ENCODE results near the gene ACSL1. TPM values are rescaled to one million over a fixed set of nuclear protein-coding genes. Genes with fewer than 3 reads are reported as not detected.

The ACSL1 gene
- total and polyA plus RNA-seq, 2 experiments from 2014 or later, result 15.4 to 16.8 TPM

DNA sequence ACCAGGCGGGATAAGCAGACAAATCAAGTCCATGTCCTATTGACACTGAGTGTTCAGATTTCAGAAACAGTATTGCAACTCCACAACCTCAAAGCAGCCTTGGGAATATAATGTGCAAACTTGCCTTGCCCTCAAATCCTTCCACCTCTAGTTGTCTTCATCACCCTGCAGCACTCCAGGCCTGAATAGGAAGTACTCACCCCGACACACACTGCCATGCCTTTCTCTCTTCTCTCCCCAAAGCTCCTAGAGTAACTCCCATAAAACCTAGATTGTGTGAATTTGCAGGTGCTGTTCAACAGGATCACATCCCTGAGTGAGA is 19.6 kb downstream of the ACSL1 start:
- TF ChIP-seq EZH2 (IDR thresholded peaks at IDR 0.05; ENCODE audit: insufficient read depth, poor library complexity, severe bottlenecking), result no peak
- no peak for TF ChIP-seq EZH2phosphoT487 (IDR thresholded peaks at IDR 0.05; ENCODE audit: insufficient read depth, low read depth)
- no peak overlapping the region for H3K4me3 ChIP-seq
- no peak overlapping the region for H3K4me2 ChIP-seq (ENCODE audit: unreplicated experiment)
- H2AFZ ChIP-seq, result no peak overlapping the region
- no peaks in the 10 kb centered on the region for H3K9me2 ChIP-seq (ENCODE audit: insufficient read depth)
- H3K79me2 ChIP-seq (ENCODE audit: insufficient read depth), result peaks cover 4% of the 10 kb centered on the region
- in situ Hi-C loops (cut with MboI), result no loop called here
- H3K9me3 ChIP-seq (ENCODE audit: low read depth), result no peaks in the 10 kb centered on the region
- no peak overlapping the region for H3K9ac ChIP-seq
- H4K20me1 ChIP-seq (ENCODE audit: insufficient read depth), result 0 out of 2 replicates have a peak, but pooled peaks cover 6% of the 10 kb centered on the region
- H3K27ac ChIP-seq, result no peak overlapping the region
- no peaks in the 10 kb centered on the region for H3K36me3 ChIP-seq (ENCODE audit: low read depth)
- H3K27me3 ChIP-seq (replicated peaks; ENCODE audit: insufficient read depth), result no peaks in the 10 kb centered on the region
- peaks cover 24% of the 10 kb centered on the region for H3K4me1 ChIP-seq (ENCODE audit: insufficient read depth)
- DNase-seq, result no peak
- 99 to 100% methylated on average over 2 of the region's 2 CpGs for WGBS, 2 experiments (ENCODE audit: low coverage in 1 of 2, low lambda C conversion rate in 2 of 2, missing lambda C conversion rate in 2 of 2)
- H3F3A ChIP-seq (ENCODE audit: insufficient read depth), result peaks cover 6% of the 10 kb centered on the region; the same call in 1 of the 2 replicates

DNA sequence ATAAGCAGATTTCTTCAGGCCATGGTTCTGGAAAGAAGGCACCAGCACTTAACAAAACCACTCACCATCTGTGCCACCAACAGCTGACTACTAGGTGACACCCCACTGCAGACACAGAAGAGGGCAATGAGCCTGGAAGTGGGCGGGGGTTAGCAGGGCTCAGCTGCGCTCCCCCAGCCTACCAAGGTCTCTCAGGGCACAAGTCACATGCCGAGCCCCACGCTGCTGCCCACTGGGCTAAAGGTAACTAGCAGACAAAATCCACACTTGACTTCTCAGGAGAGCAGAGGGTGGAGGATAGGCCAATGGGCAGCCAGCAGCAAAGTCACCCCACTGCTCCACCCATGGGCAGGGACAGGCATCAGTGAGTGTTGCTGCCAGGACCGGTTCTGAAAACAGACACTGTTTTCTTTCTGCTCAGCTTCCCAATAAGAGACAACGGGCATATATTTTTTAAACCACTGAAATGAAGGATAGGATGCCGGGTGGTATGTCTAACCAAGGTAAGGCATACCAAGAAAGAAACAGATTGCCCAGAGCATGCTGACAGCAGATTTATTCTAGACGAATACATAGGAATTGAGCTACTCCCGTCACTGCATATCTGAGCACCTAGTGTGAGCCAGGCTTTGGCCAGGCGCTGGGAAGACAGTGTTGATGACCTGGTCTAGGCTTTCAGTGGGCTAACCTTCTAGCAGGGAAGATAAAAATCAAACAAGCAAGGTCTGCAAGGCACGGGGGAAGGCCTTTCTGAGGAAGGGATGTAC is 20.1 kb downstream of the ACSL1 start:
- TF ChIP-seq EZH2 (IDR thresholded peaks at IDR 0.05; ENCODE audit: insufficient read depth, poor library complexity, severe bottlenecking), result no peak
- TF ChIP-seq EZH2phosphoT487 (IDR thresholded peaks at IDR 0.05; ENCODE audit: insufficient read depth, low read depth), result no peak
- DNase-seq, result no peak
- H3K27me3 ChIP-seq (replicated peaks; ENCODE audit: insufficient read depth), result no peaks in the 10 kb centered on the region
- no peak overlapping the region for H2AFZ ChIP-seq
- H3F3A ChIP-seq (ENCODE audit: insufficient read depth), result peaks cover 8% of the 10 kb centered on the region; the same call in 1 of the 2 replicates
- H3K9ac ChIP-seq, result no peak overlapping the region
- no peaks in the 10 kb centered on the region for H3K36me3 ChIP-seq (ENCODE audit: low read depth)
- H3K4me3 ChIP-seq, result no peak overlapping the region
- in situ Hi-C loops (cut with MboI), result no loop called here
- H3K9me3 ChIP-seq (ENCODE audit: low read depth), result no peaks in the 10 kb centered on the region
- no peaks in the 10 kb centered on the region for H3K9me2 ChIP-seq (ENCODE audit: insufficient read depth)
- 0 out of 2 replicates have a peak, but pooled peaks cover 6% of the 10 kb centered on the region for H4K20me1 ChIP-seq (ENCODE audit: insufficient read depth)
- WGBS, 2 experiments (ENCODE audit: low coverage in 1 of 2, low lambda C conversion rate in 2 of 2, missing lambda C conversion rate in 2 of 2), result 73 to 79% methylated on average over 11 of the region's 11 CpGs
- peaks cover 4% of the 10 kb centered on the region for H3K79me2 ChIP-seq (ENCODE audit: insufficient read depth)
- no peak overlapping the region for H3K4me2 ChIP-seq (ENCODE audit: unreplicated experiment)
- no peak overlapping the region for H3K27ac ChIP-seq
- H3K4me1 ChIP-seq (ENCODE audit: insufficient read depth), result peaks cover 24% of the 10 kb centered on the region

DNA sequence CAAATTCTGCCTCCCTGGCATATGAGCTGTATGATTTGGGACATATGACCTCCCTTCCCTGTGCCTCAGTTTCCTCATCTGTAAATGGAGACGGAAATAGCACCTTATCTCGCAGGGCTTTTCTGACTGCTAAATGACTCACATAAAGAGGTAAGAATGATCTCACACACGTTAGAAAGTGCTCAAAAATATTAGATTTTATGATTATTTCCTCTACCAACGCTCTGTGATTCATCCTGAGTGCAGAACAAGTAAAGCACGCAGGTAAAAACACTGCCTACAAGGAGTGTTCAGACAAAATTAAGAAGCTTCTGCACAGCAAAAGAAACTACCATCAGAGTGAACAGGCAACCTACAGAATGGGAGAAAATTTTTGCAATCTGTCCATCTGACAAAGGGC is 21.1 kb downstream of the ACSL1 start:
- Histone ChIP-seq H3K36me3 (ENCODE audit: low read depth) (no peaks in the 10 kb centered on the region), H2AFZ (no peak overlapping the region), H3K4me3 (no peak overlapping the region), H3K4me2 (ENCODE audit: unreplicated experiment) (no peak overlapping the region), H3K4me1 (ENCODE audit: insufficient read depth) (peaks cover 24% of the 10 kb centered on the region), H4K20me1 (ENCODE audit: insufficient read depth) (0 out of 2 replicates have a peak, but pooled peaks cover 6% of the 10 kb centered on the region), H3K9ac (no peak overlapping the region), H3K79me2 (ENCODE audit: insufficient read depth) (peaks cover 4% of the 10 kb centered on the region), H3K9me2 (ENCODE audit: insufficient read depth) (no peaks in the 10 kb centered on the region), H3F3A (ENCODE audit: insufficient read depth) (peaks cover 8% of the 10 kb centered on the region; the same call in 1 of the 2 replicates), H3K9me3 (ENCODE audit: low read depth) (no peaks in the 10 kb centered on the region), H3K27me3 (replicated peaks; ENCODE audit: insufficient read depth) (no peaks in the 10 kb centered on the region), H3K27ac (no peak overlapping the region)
- no peak for DNase-seq
- TF ChIP-seq EZH2 (IDR thresholded peaks at IDR 0.05; ENCODE audit: insufficient read depth, poor library complexity, severe bottlenecking) (no peak), EZH2phosphoT487 (IDR thresholded peaks at IDR 0.05; ENCODE audit: insufficient read depth, low read depth) (no peak)
- in situ Hi-C loops (cut with MboI), result no loop called here
- 93 to 97% methylated on average over 5 of the region's 5 CpGs for WGBS, 2 experiments (ENCODE audit: low coverage in 1 of 2, low lambda C conversion rate in 2 of 2, missing lambda C conversion rate in 2 of 2)

DNA sequence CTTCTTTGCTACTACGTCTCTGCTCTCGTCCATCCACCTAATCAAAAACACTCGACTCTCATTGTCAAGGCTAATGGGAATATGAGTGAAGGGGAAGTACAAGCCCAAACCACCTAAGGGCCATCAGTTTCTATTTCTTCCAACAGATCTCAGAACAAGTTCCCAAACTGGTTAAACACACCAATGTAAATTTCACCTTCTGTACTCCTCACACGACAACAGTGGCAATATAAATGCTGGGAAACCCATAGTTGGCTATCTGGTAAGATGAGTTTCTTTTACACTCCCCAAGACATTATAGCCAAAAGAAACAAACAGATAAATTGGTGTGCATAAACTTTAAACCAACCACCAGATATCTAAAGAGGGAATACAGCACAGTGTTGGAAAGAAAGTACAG is 21.9 kb downstream of the ACSL1 start:
- WGBS, 2 experiments (ENCODE audit: low coverage in 1 of 2, low lambda C conversion rate in 2 of 2, missing lambda C conversion rate in 2 of 2), result 87 to 94% methylated on average over 4 of the region's 4 CpGs
- Histone ChIP-seq H3K4me2 (ENCODE audit: unreplicated experiment) (no peak overlapping the region), H3K9me2 (ENCODE audit: insufficient read depth) (no peaks in the 10 kb centered on the region), H3K27ac (no peak overlapping the region), H4K20me1 (ENCODE audit: insufficient read depth) (0 out of 2 replicates have a peak, but pooled peaks cover 6% of the 10 kb centered on the region), H3K79me2 (ENCODE audit: insufficient read depth) (peaks cover 4% of the 10 kb centered on the region), H3F3A (ENCODE audit: insufficient read depth) (peaks cover 8% of the 10 kb centered on the region; the same call in 1 of the 2 replicates), H3K36me3 (ENCODE audit: low read depth) (no peaks in the 10 kb centered on the region), H2AFZ (no peak overlapping the region), H3K4me1 (ENCODE audit: insufficient read depth) (peaks cover 24% of the 10 kb centered on the region), H3K9me3 (ENCODE audit: low read depth) (no peaks in the 10 kb centered on the region), H3K4me3 (no peak overlapping the region), H3K9ac (no peak overlapping the region), H3K27me3 (replicated peaks; ENCODE audit: insufficient read depth) (no peaks in the 10 kb centered on the region)
- no peak for DNase-seq
- no peak for TF ChIP-seq EZH2phosphoT487 (IDR thresholded peaks at IDR 0.05; ENCODE audit: insufficient read depth, low read depth)
- TF ChIP-seq EZH2 (IDR thresholded peaks at IDR 0.05; ENCODE audit: insufficient read depth, poor library complexity, severe bottlenecking), result no peak
- in situ Hi-C loops (cut with MboI), result no loop called here
